NK-92 treated with Interleukin-12 subunit alpha and Interleukin-12 subunit beta, amount 100 ng/mL, for 24 hours (cell line): ENCODE data around the gene CNNM4.

Source experiments
- DNase-seq: peaks from one replicate; lab custom pipeline; 2025; lab: John Stamatoyannopoulos, UW

CNNM4 gene

DNA sequence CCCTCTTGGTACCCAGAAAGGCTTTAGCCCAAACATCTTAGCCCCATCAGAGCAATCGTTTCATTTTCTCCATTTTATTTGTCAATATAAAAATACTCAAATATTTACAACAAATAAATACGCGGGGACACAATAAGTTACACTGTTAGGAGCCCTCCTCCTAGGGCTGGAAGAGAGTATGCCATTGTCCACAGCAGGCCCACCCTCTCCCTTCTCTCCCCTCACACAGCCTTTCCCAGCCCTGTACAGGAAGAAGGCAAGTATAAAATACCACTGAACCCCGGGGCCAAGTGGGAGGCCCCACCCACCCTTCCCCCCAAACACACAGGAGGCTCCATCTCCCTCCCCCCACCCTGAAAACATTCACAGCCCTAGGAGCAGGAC is 99.0 kb downstream of the CNNM4 start:
- no peak for DNase-seq

DNA sequence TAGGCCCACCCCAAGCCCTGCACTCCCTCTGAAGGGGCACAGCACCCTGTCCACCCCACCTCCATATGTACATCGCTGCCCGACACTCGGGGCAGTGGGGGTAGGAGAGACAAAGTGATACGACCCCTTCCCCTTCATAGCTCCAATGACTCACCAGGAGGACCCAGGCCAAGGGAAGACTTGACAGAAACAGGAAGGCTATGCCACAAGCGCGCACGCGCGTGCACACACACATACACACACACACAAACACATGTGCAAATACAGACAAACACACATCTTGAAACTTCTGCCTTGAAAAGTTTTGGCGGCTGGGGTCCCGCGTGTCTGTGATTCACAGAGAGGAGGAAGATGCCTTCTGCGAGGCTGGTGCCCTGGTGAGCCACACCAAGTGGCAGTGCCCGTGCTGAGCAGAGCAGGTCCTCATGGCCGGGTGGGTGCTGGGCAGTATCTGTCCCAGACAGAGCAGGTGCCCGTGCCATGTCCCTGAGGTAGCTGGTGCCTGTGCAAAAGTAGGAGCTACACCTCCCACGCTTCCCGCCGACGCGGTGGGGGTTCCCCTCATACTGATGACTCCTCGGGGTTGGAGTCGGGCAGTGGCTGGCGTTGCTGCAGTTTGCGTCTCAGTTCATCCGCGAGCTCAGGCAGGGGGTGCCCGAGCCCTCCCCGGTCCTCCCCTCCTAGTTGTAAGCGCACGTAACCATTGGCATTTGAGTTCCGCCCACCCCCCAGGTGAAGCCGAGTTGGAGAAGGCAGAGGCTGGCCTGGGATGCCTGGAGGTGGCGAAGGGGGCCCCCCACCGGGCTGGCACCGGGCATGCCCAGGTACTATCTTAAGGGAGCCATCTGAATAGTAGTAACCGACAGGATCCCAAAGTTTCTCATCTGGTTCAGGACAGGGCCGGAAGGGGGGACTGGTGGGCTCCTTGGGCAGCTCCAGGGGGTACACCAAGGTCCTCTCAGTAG is 99.6 kb downstream of the CNNM4 start:
- DNase-seq = no peak

DNA sequence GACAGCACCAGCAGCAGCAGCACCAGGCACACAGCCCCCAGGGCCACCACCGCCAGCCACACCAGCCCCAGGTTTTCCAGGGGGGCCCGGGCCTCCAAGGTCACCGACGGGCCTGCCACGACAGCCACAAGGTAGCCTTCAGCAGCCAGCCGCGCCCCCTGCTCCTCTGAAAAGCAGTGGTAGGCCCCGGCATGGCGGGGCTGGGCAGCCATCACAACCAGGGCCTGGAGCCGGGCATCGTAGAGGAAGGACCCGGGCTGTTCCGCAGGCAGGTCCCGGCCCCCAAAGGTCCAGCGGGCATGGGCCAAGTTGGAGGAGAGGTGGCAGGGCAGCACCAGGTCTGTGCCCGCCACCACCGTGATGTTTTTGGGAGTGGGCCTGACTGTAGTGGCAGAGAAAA is 100.4 kb downstream of the CNNM4 start:
- DNase-seq = no peak
